Umbilical cord (tissue), 2 donors: Measurements from ENCODE around the gene TRA2A. TPM values are rescaled to one million over a fixed set of nuclear protein-coding genes. Genes with fewer than 3 reads are reported as not detected.
"Not testable (repeated sequence)": the region's sequence is repeated elsewhere in the genome, so short reads cannot be mapped to it uniquely, and the experiment has no call there.

Experiments used
- DNase-seq: peaks from one replicate; pipeline ENCODE4 v3.0.0-alpha.2; 2015; ENCODE audit warnings: low spot score
- total RNA-seq: library from RNA; depleted of rRNA; stranded (reverse); fragments of >200 nt; gene quantifications from one replicate; pipeline ENCODE4 v1.2.3, GENCODE V29; 2014; ENCODE audit warnings: low replicate concordance; ENCODE audit not compliant: insufficient read depth

TRA2A gene
- total RNA-seq, 1 donor from 2014 or later = 59.7 TPM

- no peak for DNase-seq
These were observed 37.8 kb downstream of the TRA2A start for GRCh38 chr7:23494009-23494408.

- no peak for DNase-seq
These were observed 40.3 kb downstream of the TRA2A start for GRCh38 chr7:23491502-23491901.

GRCh38 chr7:23490357-23491135, 41.2 kb downstream of the TRA2A start:
- DNase-seq = peak; percentile 67

- not testable (repeated sequence) for DNase-seq
These were observed 43.1 kb downstream of the TRA2A start for GRCh38 chr7:23488714-23489113.

- no peak for DNase-seq
These were observed 44.1 kb downstream of the TRA2A start for GRCh38 chr7:23487670-23488069.

GRCh38 chr7:23486002-23486773, 45.6 kb downstream of the TRA2A start:
- DNase-seq = no peak

- no peak for DNase-seq
These were observed 49.1 kb downstream of the TRA2A start for GRCh38 chr7:23482686-23483085.

- no peak for DNase-seq
These were observed 53.6 kb downstream of the TRA2A start for GRCh38 chr7:23477962-23478866.

- no peak for DNase-seq
These were observed 54.7 kb downstream of the TRA2A start for GRCh38 chr7:23477157-23477499.

GRCh38 chr7:23476286-23477156, 55.3 kb downstream of the TRA2A start:
- DNase-seq = no peak

- no peak for DNase-seq
These were observed 56.3 kb downstream of the TRA2A start for GRCh38 chr7:23475576-23475839.

GRCh38 chr7:23474829-23475575, 56.8 kb downstream of the TRA2A start:
- DNase-seq = no peak

GRCh38 chr7:23474094-23474828, 57.5 kb downstream of the TRA2A start:
- peak; percentile 99 for DNase-seq

GRCh38 chr7:23473844-23474093, 58.0 kb downstream of the TRA2A start:
- no peak for DNase-seq

- peak; percentile 36 for DNase-seq
These were observed 58.6 kb downstream of the TRA2A start for GRCh38 chr7:23472956-23473843.

- no peak for DNase-seq
These were observed 59.2 kb downstream of the TRA2A start for GRCh38 chr7:23472556-23472955.

GRCh38 chr7:23472046-23472445, 59.7 kb downstream of the TRA2A start:
- DNase-seq = no peak

- peak; percentile 92 for DNase-seq
These were observed 60.5 kb downstream of the TRA2A start for GRCh38 chr7:23471106-23471859.
